Tibial nerve (tissue), 4 donors: Measurements from ENCODE around the gene USP30.

Source experiments
- CTCF ChIP-seq, 5 experiments: fragments of 200-600 bp in 3 of 5; fragments of 450-650 bp in 2 of 5; sonication (generic) in 3 of 5; IDR thresholded peaks; one replicate each; pipeline ENCODE4 v1.5.1; 2016 to 2019; ENCODE audit warnings: antibody characterized with exemption in 5 of 5, mild to moderate bottlenecking in 3 of 5, moderate library complexity in 2 of 5
- EP300 ChIP-seq, 2 donors: sonication (generic); formaldehyde crosslinking; IDR thresholded peaks; one replicate each; pipeline ENCODE4 v1.6.1; 2017; ENCODE audit warnings: antibody characterized with exemption in 2 of 2, mild to moderate bottlenecking in 1 of 2
- POLR2A ChIP-seq, 2 donors: fragments of 450-650 bp; IDR thresholded peaks; one replicate each; pipeline ENCODE4 v1.6.1; 2017; ENCODE audit warnings: antibody characterized with exemption in 2 of 2, mild to moderate bottlenecking in 2 of 2, moderate library complexity in 2 of 2

- TF ChIP-seq CTCF (IDR thresholded peaks at IDR 0.05) (no peak), EP300 (IDR thresholded peaks at IDR 0.05) (no peak), POLR2A (IDR thresholded peaks at IDR 0.05) (no peak)
These were observed 36.4 kb upstream of the USP30 start for GRCh38 chr12:109016016-109016415.
